Neural cell (in vitro differentiated cells): ENCODE data around the gene DROSHA. TPM values are rescaled to one million over a fixed set of nuclear protein-coding genes. Genes with fewer than 3 reads are reported as not detected.

Experiments used
- H2AFZ ChIP-seq: fragments of 200-600, 300-800 bp; sonication (generic), shearing (Covaris generic); 2 replicates; pipeline ENCODE4 v1.6.0; 2014; ENCODE audit warnings: low read depth, mild to moderate bottlenecking, antibody characterized with exemption, low read length, moderate library complexity
- H3F3A ChIP-seq: fragments of 200-600 bp; shearing (Covaris generic); 2 replicates; pipeline ENCODE4 v1.6.1; 2016; ENCODE audit warnings: mild to moderate bottlenecking, moderate library complexity, mixed read lengths, antibody characterized with exemption, low read length; ENCODE audit not compliant: insufficient read depth, poor library complexity, severe bottlenecking
- H3K27ac ChIP-seq: fragments of 200-600, 300-800 bp; sonication (generic), shearing (Covaris generic); 2 replicates; pipeline ENCODE4 v1.5.1; 2014; ENCODE audit warnings: mild to moderate bottlenecking, low read length, moderate library complexity
- H3K27me3 ChIP-seq: fragments of 300-800, 200-600 bp; sonication (generic), shearing (Covaris generic); 2 replicates; pipeline ENCODE4 v1.6.0; 2014; ENCODE audit warnings: mild to moderate bottlenecking, low read depth, low read length, moderate library complexity; ENCODE audit not compliant: insufficient read depth
- H3K36me3 ChIP-seq: fragments of 300-800, 200-600 bp; sonication (generic), shearing (Covaris generic); 2 replicates; pipeline ENCODE4 v1.5.1; 2014; ENCODE audit warnings: mild to moderate bottlenecking, antibody characterized with exemption, low read length, moderate library complexity; ENCODE audit not compliant: insufficient read depth
- H3K4me2 ChIP-seq: fragments of 300-800, 200-600 bp; sonication (generic), shearing (Covaris generic); 2 replicates; pipeline ENCODE4 v1.6.0; 2014; ENCODE audit warnings: mild to moderate bottlenecking, low read length
- H3K4me3 ChIP-seq: fragments of 300-800, 200-600 bp; sonication (generic), shearing (Covaris generic); 2 replicates; pipeline ENCODE4 v1.5.1; 2014; ENCODE audit warnings: mild to moderate bottlenecking, low read length, moderate library complexity
- H3K79me2 ChIP-seq: fragments of 200-600 bp; shearing (Covaris generic); replicated peaks from 2 replicates; pipeline ENCODE4 v1.6.0; 2014; ENCODE audit warnings: mild to moderate bottlenecking, low read length, moderate library complexity; ENCODE audit not compliant: insufficient read depth
- H3K9ac ChIP-seq: fragments of 300-800, 200-600 bp; sonication (generic), shearing (Covaris generic); 2 replicates; pipeline ENCODE4 v1.6.1; 2016; ENCODE audit warnings: mild to moderate bottlenecking, low read length, mixed read lengths
- H3K9me2 ChIP-seq: fragments of 200-600 bp; shearing (Covaris generic); 2 replicates; pipeline ENCODE4 v1.6.1; 2016; ENCODE audit warnings: mild to moderate bottlenecking, low read length, mixed read lengths; ENCODE audit not compliant: insufficient read depth
- H3K9me3 ChIP-seq: fragments of 200-600, 300-800 bp; sonication (generic), shearing (Covaris generic); 2 replicates; pipeline ENCODE4 v1.6.1; 2016; ENCODE audit warnings: mild to moderate bottlenecking, mixed run types, low read length, moderate library complexity, mixed read lengths
- H4K20me1 ChIP-seq: fragments of 200-600 bp; shearing (Covaris generic); 2 replicates; pipeline ENCODE4 v1.6.1; 2016; ENCODE audit warnings: mild to moderate bottlenecking, mixed run types; ENCODE audit not compliant: insufficient read depth
- CTCF ChIP-seq: fragments of 450-650 bp; IDR thresholded peaks from 2 replicates; pipeline ENCODE4 v1.5.1; 2014; ENCODE audit warnings: antibody characterized with exemption, mild to moderate bottlenecking, moderate library complexity; ENCODE audit not compliant: poor library complexity, severe bottlenecking
- EP300 ChIP-seq: fragments of 450-650 bp; conservative IDR thresholded peaks from 2 replicates; pipeline ENCODE4 v1.6.1; 2014; ENCODE audit warnings: antibody characterized with exemption, mild to moderate bottlenecking, moderate library complexity; ENCODE audit not compliant: poor library complexity, severe bottlenecking
- EZH2 ChIP-seq: fragments of 200-600, 300-800 bp; shearing (Covaris generic), sonication (generic); IDR thresholded peaks from 2 replicates; pipeline ENCODE4 v1.6.1; 2014; ENCODE audit warnings: antibody characterized with exemption, low read length, borderline replicate concordance, mild to moderate bottlenecking; ENCODE audit not compliant: insufficient read depth, poor library complexity, severe bottlenecking
- MXI1 ChIP-seq: fragments of 450-650 bp; conservative IDR thresholded peaks from 2 replicates; pipeline ENCODE4 v1.6.1; 2014; ENCODE audit warnings: antibody characterized with exemption, mild to moderate bottlenecking; ENCODE audit not compliant: poor library complexity, severe bottlenecking
- POLR2AphosphoS5 ChIP-seq: IDR thresholded peaks from 2 replicates; pipeline ENCODE4 v1.6.1; 2012
- RAD21 ChIP-seq: fragments of 450-650 bp; conservative IDR thresholded peaks from 2 replicates; pipeline ENCODE4 v1.6.1; 2014; ENCODE audit warnings: antibody characterized with exemption, mild to moderate bottlenecking, moderate library complexity
- SMC3 ChIP-seq: fragments of 450-650 bp; conservative IDR thresholded peaks from 2 replicates; pipeline ENCODE4 v1.6.1; 2014; ENCODE audit warnings: antibody characterized with exemption, mild to moderate bottlenecking, moderate library complexity; ENCODE audit not compliant: poor library complexity
- TAF1 ChIP-seq: IDR thresholded peaks from 2 replicates; pipeline ENCODE4 v1.6.1; 2012; ENCODE audit warnings: low read depth
- polyA plus RNA-seq: library from polyadenylated mRNA; depleted of rRNA; stranded (reverse); fragments of >200 nt; gene quantifications from 2 replicates; pipeline ENCODE4 v1.2.3, GENCODE V29; 2014
- TF ChIP-seq, protein P1 (sequence below): IDR thresholded peaks from 2 replicates; pipeline ENCODE4 v1.6.1; 2012; ENCODE audit warnings: borderline replicate concordance

The DROSHA gene
- polyA plus RNA-seq, 1 donor from 2014 or later, result 88.5 TPM

DNA sequence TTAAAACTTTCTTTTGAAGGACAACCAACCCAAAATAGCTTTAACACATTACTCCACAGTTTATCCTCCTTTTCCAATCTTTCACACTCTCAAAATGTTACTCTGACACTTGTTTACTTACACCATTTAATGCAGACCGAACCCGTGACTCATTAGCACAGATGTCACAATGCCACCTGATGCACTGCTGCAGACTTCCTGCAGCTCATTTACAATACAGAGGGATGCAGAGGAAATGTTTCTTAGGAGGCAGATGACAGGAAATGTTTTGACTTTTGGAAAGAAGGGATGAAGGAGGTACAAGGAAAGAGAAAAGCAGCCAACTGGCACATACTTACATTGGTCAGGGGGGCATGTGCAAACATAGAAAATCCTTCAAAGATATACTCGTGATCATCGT is 39.0 kb downstream of the DROSHA start:
- TF ChIP-seq MXI1 (no peak), POLR2AphosphoS5 (no peak), EP300 (no peak), RAD21 (no peak), SMC3 (no peak), CTCF (no peak), EZH2 (no peak), TAF1 (no peak)
- TF ChIP-seq, protein P1, sequence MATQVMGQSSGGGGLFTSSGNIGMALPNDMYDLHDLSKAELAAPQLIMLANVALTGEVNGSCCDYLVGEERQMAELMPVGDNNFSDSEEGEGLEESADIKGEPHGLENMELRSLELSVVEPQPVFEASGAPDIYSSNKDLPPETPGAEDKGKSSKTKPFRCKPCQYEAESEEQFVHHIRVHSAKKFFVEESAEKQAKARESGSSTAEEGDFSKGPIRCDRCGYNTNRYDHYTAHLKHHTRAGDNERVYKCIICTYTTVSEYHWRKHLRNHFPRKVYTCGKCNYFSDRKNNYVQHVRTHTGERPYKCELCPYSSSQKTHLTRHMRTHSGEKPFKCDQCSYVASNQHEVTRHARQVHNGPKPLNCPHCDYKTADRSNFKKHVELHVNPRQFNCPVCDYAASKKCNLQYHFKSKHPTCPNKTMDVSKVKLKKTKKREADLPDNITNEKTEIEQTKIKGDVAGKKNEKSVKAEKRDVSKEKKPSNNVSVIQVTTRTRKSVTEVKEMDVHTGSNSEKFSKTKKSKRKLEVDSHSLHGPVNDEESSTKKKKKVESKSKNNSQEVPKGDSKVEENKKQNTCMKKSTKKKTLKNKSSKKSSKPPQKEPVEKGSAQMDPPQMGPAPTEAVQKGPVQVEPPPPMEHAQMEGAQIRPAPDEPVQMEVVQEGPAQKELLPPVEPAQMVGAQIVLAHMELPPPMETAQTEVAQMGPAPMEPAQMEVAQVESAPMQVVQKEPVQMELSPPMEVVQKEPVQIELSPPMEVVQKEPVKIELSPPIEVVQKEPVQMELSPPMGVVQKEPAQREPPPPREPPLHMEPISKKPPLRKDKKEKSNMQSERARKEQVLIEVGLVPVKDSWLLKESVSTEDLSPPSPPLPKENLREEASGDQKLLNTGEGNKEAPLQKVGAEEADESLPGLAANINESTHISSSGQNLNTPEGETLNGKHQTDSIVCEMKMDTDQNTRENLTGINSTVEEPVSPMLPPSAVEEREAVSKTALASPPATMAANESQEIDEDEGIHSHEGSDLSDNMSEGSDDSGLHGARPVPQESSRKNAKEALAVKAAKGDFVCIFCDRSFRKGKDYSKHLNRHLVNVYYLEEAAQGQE, result no peak
- Histone ChIP-seq H4K20me1 (no peaks in the 10 kb centered on the region), H3F3A (no peaks in the 10 kb centered on the region), H3K9ac (no peak overlapping the region), H3K27me3 (no peaks in the 10 kb centered on the region), H3K9me2 (no peaks in the 10 kb centered on the region), H3K9me3 (no peaks in the 10 kb centered on the region), H3K4me3 (no peak overlapping the region), H3K79me2 (no peaks in the 10 kb centered on the region), H3K36me3 (no peaks in the 10 kb centered on the region), H2AFZ (no peak overlapping the region), H3K4me2 (no peak overlapping the region), H3K27ac (no peak overlapping the region)

GRCh38 chr5:31487506-31487905 is 44.4 kb downstream of the DROSHA start:
- no peaks in the 10 kb centered on the region for H4K20me1 ChIP-seq
- H3K27ac ChIP-seq, result no peak overlapping the region
- H3K36me3 ChIP-seq, result peaks cover 10% of the 10 kb centered on the region
- no peak overlapping the region for H3K4me2 ChIP-seq
- peak; percentile 21 for TF ChIP-seq SMC3
- TF ChIP-seq TAF1, result no peak
- peak; percentile 40 for TF ChIP-seq RAD21
- TF ChIP-seq CTCF, result no peak
- no peak overlapping the region for H3K4me3 ChIP-seq
- H3K27me3 ChIP-seq, result no peaks in the 10 kb centered on the region
- no peaks in the 10 kb centered on the region for H3K9me3 ChIP-seq
- no peaks in the 10 kb centered on the region for H3K9me2 ChIP-seq
- H2AFZ ChIP-seq, result no peak overlapping the region
- H3F3A ChIP-seq, result no peaks in the 10 kb centered on the region
- no peaks in the 10 kb centered on the region for H3K79me2 ChIP-seq
- H3K9ac ChIP-seq, result no peak overlapping the region
